ENCODE results near the gene SPSB4.
A peak's percentile ranks its signal among the peaks of the same experiment; 100 is the strongest.
"Not testable (repeated sequence)": the region's sequence is repeated elsewhere in the genome, so short reads cannot be mapped to it uniquely, and the experiment has no call there.

The SPSB4 gene

GRCh38 chr3:141050576-141051442 is at the start of gene SPSB4:
TSS of gene SPSB4 (plus strand) at chr3:141051347. CDS start at chr3:141066105, 14,758 bp downstream.
- DNase-seq (ENCODE audit: low read depth), result no peak

DNA sequence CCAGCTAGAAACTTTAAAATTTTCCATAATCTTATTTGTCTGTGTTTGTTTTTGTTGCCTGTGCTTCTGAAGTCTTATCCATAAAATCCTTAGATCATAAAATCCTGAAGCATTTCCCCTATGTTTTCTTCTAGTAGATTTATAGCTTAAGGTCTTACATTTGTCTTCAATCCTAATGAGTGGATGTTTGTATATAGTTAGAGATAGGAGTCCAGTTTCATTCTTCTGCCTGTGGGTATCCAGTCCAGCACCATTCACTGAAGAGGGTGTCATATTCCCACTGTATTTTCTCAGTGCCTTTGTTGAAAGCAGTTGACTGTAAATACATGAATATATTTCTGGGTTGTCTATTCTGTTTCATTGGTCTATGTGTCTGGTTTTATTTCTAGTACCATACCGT is 44.8 kb upstream of the SPSB4 start:
- DNase-seq (ENCODE audit: low read depth), result no peak

DNA sequence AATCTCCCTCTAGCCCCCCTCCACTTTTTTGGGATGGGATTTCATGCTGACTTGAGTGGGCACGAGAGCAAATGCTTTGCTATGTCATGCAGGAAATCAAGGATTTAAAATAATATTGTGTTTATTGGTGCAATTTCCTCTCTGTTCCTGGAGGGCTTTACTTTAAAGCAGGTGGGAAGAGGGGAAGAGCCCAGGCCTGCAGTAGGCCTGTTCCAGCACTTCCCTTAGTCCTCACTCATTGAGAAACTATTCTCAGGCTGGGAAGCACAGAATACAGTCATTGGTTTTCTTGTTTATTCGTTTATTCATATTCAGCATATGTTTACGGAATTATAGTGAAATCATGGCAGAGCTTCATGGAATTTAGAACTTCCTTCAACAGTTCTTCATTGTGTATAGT is 41.7 kb upstream of the SPSB4 start:
- no peak for DNase-seq (ENCODE audit: low read depth)

- peak; percentile 30 for DNase-seq (ENCODE audit: low read depth)
Measured at GRCh38 chr3:141011232-141011996, 39.7 kb upstream of the SPSB4 start.

DNA sequence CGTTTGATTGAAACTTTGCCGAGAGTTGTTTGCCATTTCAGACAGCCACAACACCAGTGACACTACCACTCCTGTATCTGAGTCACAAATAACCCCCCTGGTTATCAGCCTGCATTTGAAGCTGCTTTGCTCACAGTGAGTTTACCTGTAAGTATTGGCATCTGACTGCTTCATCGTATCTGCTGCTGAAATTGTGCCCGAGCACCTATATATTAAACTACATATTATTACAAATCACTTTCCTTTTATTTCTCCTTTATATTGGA is 39.2 kb upstream of the SPSB4 start:
- DNase-seq (ENCODE audit: low read depth), result no peak

DNA sequence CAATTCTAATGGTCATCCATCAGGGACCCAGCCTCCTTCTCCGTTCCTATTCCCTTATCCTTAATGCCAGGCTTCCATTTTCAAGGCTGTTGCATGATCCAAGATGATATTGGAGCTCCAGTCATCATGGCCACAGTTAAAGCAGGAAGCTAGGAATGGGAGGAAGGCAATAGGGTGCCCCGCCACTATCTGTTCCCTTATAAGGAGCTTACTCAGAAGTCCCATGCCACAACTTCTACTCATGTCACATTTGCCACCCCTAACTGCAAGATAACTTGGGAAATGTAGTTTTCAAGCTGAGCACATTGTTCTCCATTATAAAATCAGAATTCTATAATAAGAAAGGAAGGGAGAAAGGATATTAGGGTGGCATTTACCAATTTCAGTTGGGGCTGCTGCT is 38.6 kb upstream of the SPSB4 start:
- DNase-seq (ENCODE audit: low read depth), result no peak

- DNase-seq (ENCODE audit: low read depth), result no peak
Measured at GRCh38 chr3:141015481-141015880, 35.7 kb upstream of the SPSB4 start.

- not testable (repeated sequence) for DNase-seq (ENCODE audit: low read depth)
Measured at GRCh38 chr3:141017366-141018322, 33.5 kb upstream of the SPSB4 start.

- DNase-seq (ENCODE audit: low read depth), result no peak
Measured at GRCh38 chr3:141019244-141019643, 31.9 kb upstream of the SPSB4 start.

GRCh38 chr3:141020143-141020830 is 30.9 kb upstream of the SPSB4 start:
- no peak for DNase-seq (ENCODE audit: low read depth)

DNA sequence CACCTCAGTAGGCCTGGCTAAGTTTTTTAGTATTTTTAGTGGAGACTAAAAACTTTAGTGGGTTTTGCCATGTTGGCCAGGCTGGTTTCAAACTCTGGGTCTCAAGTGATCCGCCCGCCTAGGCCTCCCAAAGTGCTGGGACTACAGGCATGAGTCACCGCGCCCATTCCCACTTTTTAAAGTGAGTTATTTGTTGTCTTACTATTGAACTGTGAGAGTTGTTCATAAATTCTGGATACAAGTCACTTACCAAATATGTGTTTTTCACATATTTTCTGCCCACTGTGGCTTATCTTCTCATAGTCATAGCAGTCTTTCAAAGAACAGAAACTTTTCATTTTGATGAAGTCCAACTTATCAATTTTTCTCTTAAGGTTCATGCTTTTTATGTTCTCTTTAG is 29.9 kb upstream of the SPSB4 start:
- DNase-seq (ENCODE audit: low read depth), result no peak

GRCh38 chr3:141030296-141030695 is 20.9 kb upstream of the SPSB4 start:
- DNase-seq (ENCODE audit: low read depth), result no peak

DNA sequence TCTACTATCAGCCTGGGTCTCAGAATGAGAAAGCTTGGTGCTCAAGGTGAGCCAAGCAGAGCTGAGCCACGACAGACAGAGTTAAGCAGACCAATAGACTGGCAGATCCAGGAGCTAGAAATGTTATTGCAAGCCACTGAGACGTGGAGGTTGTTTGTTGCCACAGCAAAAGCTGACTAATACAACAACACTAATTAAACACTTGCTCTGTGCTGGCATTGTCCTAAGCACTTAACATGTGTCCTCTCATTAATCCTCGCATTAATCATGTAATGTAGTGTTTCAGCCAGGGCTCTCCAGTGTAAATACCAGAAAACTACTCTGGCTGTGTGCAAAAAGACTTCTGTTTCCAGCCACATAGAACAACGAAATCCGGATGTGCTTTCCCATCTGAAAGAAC is 11.6 kb upstream of the SPSB4 start:
- DNase-seq (ENCODE audit: low read depth), result no peak

DNA sequence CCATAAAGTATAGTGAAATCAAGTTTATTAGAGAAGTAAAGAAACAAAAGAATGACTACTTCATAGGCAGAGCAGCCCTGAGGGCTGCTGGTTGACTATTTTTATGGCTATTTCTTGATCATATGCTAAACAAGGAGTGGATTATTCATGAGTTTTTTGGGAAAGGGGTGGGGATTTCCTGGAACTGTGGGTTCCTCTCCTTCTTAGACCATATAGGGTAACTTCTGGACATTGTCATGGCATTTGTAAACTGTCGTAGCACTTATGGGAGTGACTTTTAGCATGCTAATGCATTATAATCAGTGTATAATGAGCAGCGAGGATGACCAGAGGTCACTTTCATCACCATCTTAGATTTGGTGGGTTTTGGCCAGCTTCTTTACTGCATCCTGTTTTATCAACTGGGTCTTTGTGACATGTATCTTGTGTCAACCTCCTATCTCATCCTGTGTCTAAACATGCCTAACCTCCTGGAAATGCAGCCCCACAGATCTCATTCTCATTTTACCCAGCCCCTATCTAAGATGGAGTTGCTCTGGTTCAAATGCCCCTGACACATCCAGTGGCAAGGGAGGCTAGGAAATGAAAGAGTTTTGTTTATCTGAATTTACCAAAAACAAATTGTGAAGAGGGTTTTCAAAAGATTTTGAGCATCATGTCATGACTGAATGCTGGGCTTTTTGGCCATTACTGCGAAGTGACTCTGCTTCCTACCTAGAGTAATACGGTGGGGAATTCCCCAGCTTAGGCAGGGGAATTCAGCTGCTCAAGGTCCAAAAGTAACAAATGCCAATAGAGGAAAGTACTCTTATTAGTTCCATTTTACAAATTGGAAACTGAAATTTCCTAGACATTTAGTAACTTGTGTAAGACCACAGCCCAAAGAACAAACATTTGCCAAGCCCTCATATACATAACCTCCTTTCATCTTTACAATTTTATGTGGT is 6.2 kb upstream of the SPSB4 start:
- DNase-seq (ENCODE audit: low read depth), result no peak

DNA sequence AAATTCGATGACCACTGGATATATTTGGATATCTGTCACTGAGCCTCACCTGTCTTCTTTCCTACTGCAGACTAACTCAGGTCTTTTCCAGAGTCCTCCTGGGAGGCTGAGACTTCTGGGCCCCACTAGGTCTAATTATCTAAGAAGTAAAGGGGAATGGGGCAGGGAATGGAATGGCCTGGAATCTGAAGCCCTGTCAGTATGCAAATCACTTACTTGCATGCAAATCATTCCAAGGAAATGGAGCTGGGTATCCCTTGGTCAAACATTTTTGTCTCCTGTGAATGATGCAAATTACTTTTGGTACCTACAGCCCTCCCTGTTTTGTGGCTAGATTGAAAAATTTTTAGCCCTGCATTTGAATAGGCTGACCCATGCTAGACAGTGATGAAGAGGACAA is 5.3 kb upstream of the SPSB4 start:
- no peak for DNase-seq (ENCODE audit: low read depth)

GRCh38 chr3:141047168-141047567 is 4.0 kb upstream of the SPSB4 start:
- DNase-seq (ENCODE audit: low read depth), result no peak

- no peak for DNase-seq (ENCODE audit: low read depth)
Measured at GRCh38 chr3:141049681-141050080, 1.5 kb upstream of the SPSB4 start.

GRCh38 chr3:141051443-141052200 is 475 bp downstream of the SPSB4 start:
- no peak for DNase-seq (ENCODE audit: low read depth)

DNA sequence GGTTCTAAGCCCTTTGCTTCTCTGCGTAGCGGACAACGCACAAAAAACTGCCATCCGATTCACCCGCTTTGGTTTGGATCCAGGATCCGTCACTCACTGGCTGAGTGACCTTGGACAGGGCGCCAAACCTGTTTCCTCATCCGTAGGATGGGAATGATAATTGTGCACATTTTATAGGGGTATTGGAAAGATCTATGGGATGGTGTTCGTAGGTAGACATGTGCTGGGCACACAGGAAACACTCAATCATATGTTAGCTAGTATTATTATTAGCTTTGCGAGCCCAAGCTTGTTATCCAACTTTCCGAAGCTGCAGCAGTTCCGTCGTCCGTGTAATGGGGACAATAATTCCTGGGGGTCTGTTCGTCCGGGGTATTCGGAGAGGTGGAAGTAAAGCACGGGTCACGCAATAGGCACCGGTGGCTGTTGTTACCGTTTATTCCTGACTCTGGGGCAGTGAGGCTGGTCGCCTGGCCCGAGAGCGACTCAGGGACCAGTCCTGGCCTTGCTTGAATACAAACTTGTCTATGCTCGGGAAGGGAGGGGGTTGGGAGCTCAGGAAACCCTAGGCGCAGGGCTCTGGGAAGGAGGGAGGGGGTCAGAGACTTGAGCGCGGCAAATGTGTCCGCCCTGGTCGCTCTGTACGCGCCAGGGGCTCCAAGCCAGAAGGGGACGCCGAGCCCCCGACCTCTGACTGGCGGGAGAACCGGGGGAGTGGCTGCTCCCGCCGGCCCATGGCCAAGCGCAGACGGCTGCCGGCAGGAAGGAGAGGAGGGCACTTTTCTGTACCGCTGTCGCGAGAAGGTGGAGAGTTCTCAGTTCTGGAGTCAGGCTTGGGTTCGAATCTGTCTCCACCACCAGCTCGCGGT is 1.3 kb downstream of the SPSB4 start:
- no peak for DNase-seq (ENCODE audit: low read depth)
